ENCODE data around the gene NCKAP1.

DNA sequence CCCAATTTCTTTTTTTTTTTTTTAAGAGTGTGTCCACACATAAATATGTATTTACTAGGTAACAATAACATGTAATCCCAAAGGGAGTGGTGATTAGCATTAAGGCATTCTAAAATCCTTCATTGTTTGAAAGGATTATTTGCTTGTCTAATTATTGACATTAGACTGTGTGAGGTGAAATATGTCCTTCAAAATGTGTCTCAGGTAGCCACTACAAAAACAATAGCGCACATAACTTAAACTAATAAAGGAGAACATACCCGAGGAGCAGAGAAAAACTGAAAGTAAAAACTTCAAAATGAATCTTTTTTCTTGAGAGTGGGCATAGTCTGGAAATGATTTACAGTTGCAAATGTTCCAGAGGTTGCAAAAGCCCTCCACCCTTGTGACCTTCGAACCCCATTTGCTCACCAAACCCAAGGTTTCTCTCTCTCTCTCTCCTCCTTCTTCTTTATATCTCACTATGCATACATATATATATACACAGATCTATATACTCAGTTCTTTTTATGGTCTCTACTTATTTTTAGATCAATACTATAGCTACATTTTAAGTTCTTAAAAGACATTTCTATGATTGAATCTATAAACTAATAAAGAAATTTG lies 147.4 kb downstream of the NCKAP1 start:
- TF ChIP-seq, protein P1, sequence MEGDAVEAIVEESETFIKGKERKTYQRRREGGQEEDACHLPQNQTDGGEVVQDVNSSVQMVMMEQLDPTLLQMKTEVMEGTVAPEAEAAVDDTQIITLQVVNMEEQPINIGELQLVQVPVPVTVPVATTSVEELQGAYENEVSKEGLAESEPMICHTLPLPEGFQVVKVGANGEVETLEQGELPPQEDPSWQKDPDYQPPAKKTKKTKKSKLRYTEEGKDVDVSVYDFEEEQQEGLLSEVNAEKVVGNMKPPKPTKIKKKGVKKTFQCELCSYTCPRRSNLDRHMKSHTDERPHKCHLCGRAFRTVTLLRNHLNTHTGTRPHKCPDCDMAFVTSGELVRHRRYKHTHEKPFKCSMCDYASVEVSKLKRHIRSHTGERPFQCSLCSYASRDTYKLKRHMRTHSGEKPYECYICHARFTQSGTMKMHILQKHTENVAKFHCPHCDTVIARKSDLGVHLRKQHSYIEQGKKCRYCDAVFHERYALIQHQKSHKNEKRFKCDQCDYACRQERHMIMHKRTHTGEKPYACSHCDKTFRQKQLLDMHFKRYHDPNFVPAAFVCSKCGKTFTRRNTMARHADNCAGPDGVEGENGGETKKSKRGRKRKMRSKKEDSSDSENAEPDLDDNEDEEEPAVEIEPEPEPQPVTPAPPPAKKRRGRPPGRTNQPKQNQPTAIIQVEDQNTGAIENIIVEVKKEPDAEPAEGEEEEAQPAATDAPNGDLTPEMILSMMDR (conservative IDR thresholded peaks at IDR 0.05 in 1 of 2, IDR thresholded peaks at IDR 0.05 in 1 of 2; ENCODE audit: low read depth in 1 of 2, low read length in 2 of 2) = no peak
- no peak for TF ChIP-seq EZH2 (IDR thresholded peaks at IDR 0.05; ENCODE audit: low read length, missing control alignments)

Data from fibroblast of lung (primary cell).